Neural cell (in vitro differentiated cells): Measurements from ENCODE around the gene RGS5.

Source experiments
- EP300 ChIP-seq: fragments of 450-650 bp; conservative IDR thresholded peaks from 2 replicates; pipeline ENCODE4 v1.6.1; 2014; ENCODE audit warnings: antibody characterized with exemption, mild to moderate bottlenecking, moderate library complexity; ENCODE audit not compliant: poor library complexity, severe bottlenecking
- REST ChIP-seq: IDR thresholded peaks from 2 replicates; pipeline ENCODE4 v1.6.1; 2012; ENCODE audit warnings: borderline replicate concordance

DNA sequence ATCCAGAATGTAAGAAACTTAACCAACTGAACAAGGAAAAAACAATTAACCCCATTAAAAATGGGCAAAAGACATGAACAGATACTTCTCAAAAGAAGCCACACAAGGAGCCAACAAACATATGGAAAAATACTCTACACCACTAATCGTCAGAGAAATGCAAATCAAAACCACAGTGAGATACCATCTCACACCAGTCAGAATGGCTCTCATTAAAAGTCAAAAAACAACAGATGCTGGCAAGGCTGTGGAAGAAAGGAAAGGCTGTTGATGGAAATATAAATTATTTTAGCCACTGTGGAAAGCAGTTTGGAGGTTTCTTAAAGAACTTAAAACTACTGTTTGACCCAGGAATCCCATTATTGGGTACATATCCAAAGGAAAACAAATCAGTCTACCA, 82.3 kb downstream of the RGS5 start:
- no peak for TF ChIP-seq REST
- no peak for TF ChIP-seq EP300
